WTC11 (cell line): Measurements from ENCODE around the gene ETV1. TPM values are rescaled to one million over a fixed set of nuclear protein-coding genes. Genes with fewer than 3 reads are reported as not detected.

Experiments
- ATAC-seq: fragments of 200-7000 bp; cut with Tn5 transposase; 2 replicates; pipeline ENCODE4 v1.10.0; 2021; ENCODE audit warnings: mild to moderate bottlenecking, moderate library complexity
- CTCF ChIA-PET: fragments of 300-600 bp; sonication (Branson Sonifier 250); formaldehyde crosslinking; loops from one replicate; lab custom pipeline; 2021; ENCODE audit warnings: antibody characterized with exemption; lab: Charles Lee
- POLR2A ChIA-PET: fragments of 350-600 bp; sonication (Branson Sonifier 250); formaldehyde crosslinking; loops from one replicate; lab custom pipeline; 2021; ENCODE audit warnings: antibody characterized with exemption; lab: Charles Lee
- DNase-seq: peaks from one replicate; pipeline ENCODE4 v3.0.0; 2021; ENCODE audit warnings: low spot score
- H3K27ac Mint-ChIP-seq: 2 replicates; pipeline ENCODE4 v1.8.0; 2021; ENCODE audit warnings: mixed read lengths
- H3K27me3 Mint-ChIP-seq: 2 replicates; pipeline ENCODE4 v1.8.0; 2021; ENCODE audit warnings: low read depth, mild to moderate bottlenecking, moderate library complexity, mixed read lengths
- H3K36me3 Mint-ChIP-seq: 2 replicates; pipeline ENCODE4 v1.8.0; 2021; ENCODE audit warnings: mixed read lengths
- H3K4me1 Mint-ChIP-seq: 2 replicates; pipeline ENCODE4 v1.8.0; 2022; ENCODE audit warnings: mixed read lengths
- H3K4me3 Mint-ChIP-seq: 2 replicates; pipeline ENCODE4 v1.8.0; 2021; ENCODE audit warnings: mild to moderate bottlenecking, moderate library complexity, mixed read lengths
- H3K9me3 Mint-ChIP-seq: 2 replicates; pipeline ENCODE4 v1.8.0; 2021; ENCODE audit warnings: mixed read lengths
- ARID4B ChIP-seq: sonication (generic); formaldehyde crosslinking; IDR thresholded peaks from 2 replicates; pipeline ENCODE4 v1.8.0; 2023; ENCODE audit warnings: missing genetic modification reagents, mild to moderate bottlenecking, borderline replicate concordance
- ATF1 ChIP-seq: sonication (generic); formaldehyde crosslinking; IDR thresholded peaks from 2 replicates; pipeline ENCODE4 v1.8.1; 2023; ENCODE audit warnings: mild to moderate bottlenecking, moderate library complexity, missing genetic modification reagents
- CREM ChIP-seq: sonication (generic); formaldehyde crosslinking; IDR thresholded peaks from 2 replicates; pipeline ENCODE4 v1.8.1; 2022; ENCODE audit warnings: mild to moderate bottlenecking, missing genetic modification reagents, moderate library complexity
- CTCF ChIP-seq: fragments of 200-600 bp; IDR thresholded peaks from 2 replicates; pipeline ENCODE4 v1.8.0; 2022; ENCODE audit warnings: antibody characterized with exemption
- ELF4 ChIP-seq: sonication (generic); formaldehyde crosslinking; IDR thresholded peaks from 2 replicates; pipeline ENCODE4 v1.8.1; 2022; ENCODE audit warnings: low read depth, mild to moderate bottlenecking, moderate library complexity, missing genetic modification reagents
- ERG ChIP-seq: fragments of 250-450 bp; sonication (Bioruptor Pico); IDR thresholded peaks from 2 replicates; pipeline ENCODE4 v1.8.0; 2021; ENCODE audit warnings: mild to moderate bottlenecking
- FOXP4 ChIP-seq: sonication (generic); formaldehyde crosslinking; IDR thresholded peaks from 2 replicates; pipeline ENCODE4 v1.8.0; 2022; ENCODE audit warnings: mild to moderate bottlenecking, missing genetic modification reagents
- IRF2 ChIP-seq: sonication (generic); formaldehyde crosslinking; IDR thresholded peaks from 2 replicates; pipeline ENCODE4 v1.8.0; 2022; ENCODE audit warnings: low read depth, missing genetic modification reagents, borderline replicate concordance
- MYBL2 ChIP-seq: sonication (generic); formaldehyde crosslinking; IDR thresholded peaks from 2 replicates; pipeline ENCODE4 v1.8.1; 2023; ENCODE audit warnings: mild to moderate bottlenecking, moderate library complexity, missing genetic modification reagents
- PRRX2 ChIP-seq: fragments of 250-450 bp; sonication (Bioruptor Pico); IDR thresholded peaks from 2 replicates; pipeline ENCODE4 v1.8.0; 2021; ENCODE audit warnings: mild to moderate bottlenecking
- RELA ChIP-seq: sonication (generic); formaldehyde crosslinking; IDR thresholded peaks from 2 replicates; pipeline ENCODE4 v1.8.1; 2022; ENCODE audit warnings: missing genetic modification reagents, mild to moderate bottlenecking, borderline replicate concordance
- ZBTB43 ChIP-seq: sonication (generic); formaldehyde crosslinking; IDR thresholded peaks from 2 replicates; pipeline ENCODE4 v1.8.1; 2023; ENCODE audit warnings: mild to moderate bottlenecking, missing genetic modification reagents
- ZNF138 ChIP-seq: sonication (generic); formaldehyde crosslinking; conservative IDR thresholded peaks from 2 replicates; pipeline ENCODE4 v1.8.1; 2022; ENCODE audit warnings: mild to moderate bottlenecking, moderate library complexity, missing genetic modification reagents
- ZNF396 ChIP-seq: fragments of 250-450 bp; sonication (Bioruptor Pico); IDR thresholded peaks from 2 replicates; pipeline ENCODE4 v1.8.0; 2021; ENCODE audit warnings: mild to moderate bottlenecking, moderate library complexity, borderline replicate concordance
- ZNF532 ChIP-seq: fragments of 250-450 bp; sonication (Bioruptor Pico); IDR thresholded peaks from 2 replicates; pipeline ENCODE4 v1.9.0; 2021; ENCODE audit warnings: mild to moderate bottlenecking, borderline replicate concordance
- total RNA-seq: library from RNA; stranded (reverse); gene quantifications from 3 replicates; pipeline ENCODE4 v1.2.3, GENCODE V29; 2021

The ETV1 gene
- total RNA-seq, 1 experiment from 2014 or later, result 76.6 TPM

GRCh38 chr7:13856012-13856411 is 133.5 kb downstream of the ETV1 start:
- H3K27me3 Mint-ChIP-seq, result no peaks in the 10 kb centered on the region
- ChIA-PET CTCF (no interaction called here), POLR2A (no interaction called here)
- no peak overlapping the region for H3K4me3 Mint-ChIP-seq
- ATAC-seq (no peak), DNase-seq (no peak)
- peaks cover 8% of the 10 kb centered on the region for H3K4me1 Mint-ChIP-seq
- H3K9me3 Mint-ChIP-seq, result no peaks in the 10 kb centered on the region
- H3K36me3 Mint-ChIP-seq, result no peaks in the 10 kb centered on the region
- TF ChIP-seq IRF2 (CRISPR knock-in tag) (no peak), MYBL2 (CRISPR knock-in tag) (no peak), ERG (no peak), CREM (CRISPR knock-in tag) (no peak), PRRX2 (CRISPR knock-in tag) (no peak), ZNF532 (CRISPR knock-in tag) (no peak), ELF4 (CRISPR knock-in tag) (no peak), ATF1 (CRISPR knock-in tag) (no peak), ZBTB43 (no peak), FOXP4 (CRISPR knock-in tag) (no peak), CTCF (no peak), ARID4B (CRISPR knock-in tag) (no peak), ZNF396 (CRISPR knock-in tag) (no peak), RELA (CRISPR knock-in tag) (no peak), ZNF138 (CRISPR knock-in tag) (no peak)
- H3K27ac Mint-ChIP-seq, result no peak overlapping the region
